ENCODE data around the gene FBXL16.

DNA sequence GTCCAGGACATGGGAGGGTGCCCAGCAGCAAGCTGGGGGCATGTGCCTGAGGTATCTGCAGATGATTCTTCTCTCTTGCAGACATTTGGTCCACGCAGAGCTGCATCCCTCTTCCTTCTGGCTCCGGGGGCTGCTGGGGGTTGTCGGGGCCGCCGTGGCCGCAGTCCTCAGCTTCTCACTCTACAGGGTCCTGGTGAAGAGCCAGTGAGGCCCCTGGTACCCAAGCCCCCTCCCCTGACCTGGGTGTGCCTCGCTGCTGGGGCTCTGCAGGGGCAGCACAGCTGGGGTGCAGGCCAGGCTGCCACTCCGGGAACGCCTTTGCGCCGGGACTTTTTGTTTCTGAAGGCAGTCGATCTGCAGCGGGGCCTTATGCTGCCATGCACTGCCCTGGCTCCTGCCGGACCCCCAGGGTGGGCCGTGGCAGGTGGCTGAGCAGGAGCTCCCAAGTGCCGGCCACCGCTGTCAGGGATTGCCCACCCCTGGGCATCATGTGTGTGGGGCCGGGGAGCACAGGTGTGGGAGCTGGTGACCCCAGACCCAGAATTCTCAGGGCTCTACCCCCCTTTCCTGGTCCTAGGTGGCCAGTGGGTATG lies 32.1 kb downstream of the FBXL16 start:
- TF ChIP-seq, protein P1, sequence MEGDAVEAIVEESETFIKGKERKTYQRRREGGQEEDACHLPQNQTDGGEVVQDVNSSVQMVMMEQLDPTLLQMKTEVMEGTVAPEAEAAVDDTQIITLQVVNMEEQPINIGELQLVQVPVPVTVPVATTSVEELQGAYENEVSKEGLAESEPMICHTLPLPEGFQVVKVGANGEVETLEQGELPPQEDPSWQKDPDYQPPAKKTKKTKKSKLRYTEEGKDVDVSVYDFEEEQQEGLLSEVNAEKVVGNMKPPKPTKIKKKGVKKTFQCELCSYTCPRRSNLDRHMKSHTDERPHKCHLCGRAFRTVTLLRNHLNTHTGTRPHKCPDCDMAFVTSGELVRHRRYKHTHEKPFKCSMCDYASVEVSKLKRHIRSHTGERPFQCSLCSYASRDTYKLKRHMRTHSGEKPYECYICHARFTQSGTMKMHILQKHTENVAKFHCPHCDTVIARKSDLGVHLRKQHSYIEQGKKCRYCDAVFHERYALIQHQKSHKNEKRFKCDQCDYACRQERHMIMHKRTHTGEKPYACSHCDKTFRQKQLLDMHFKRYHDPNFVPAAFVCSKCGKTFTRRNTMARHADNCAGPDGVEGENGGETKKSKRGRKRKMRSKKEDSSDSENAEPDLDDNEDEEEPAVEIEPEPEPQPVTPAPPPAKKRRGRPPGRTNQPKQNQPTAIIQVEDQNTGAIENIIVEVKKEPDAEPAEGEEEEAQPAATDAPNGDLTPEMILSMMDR (IDR thresholded peaks at IDR 0.05; ENCODE audit: low read depth, low read length), result no peak
- TF ChIP-seq POLR2A (IDR thresholded peaks at IDR 0.05; ENCODE audit: extremely low read depth, insufficient read length), result no peak
- TF ChIP-seq, protein P2, sequence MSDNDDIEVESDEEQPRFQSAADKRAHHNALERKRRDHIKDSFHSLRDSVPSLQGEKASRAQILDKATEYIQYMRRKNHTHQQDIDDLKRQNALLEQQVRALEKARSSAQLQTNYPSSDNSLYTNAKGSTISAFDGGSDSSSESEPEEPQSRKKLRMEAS (IDR thresholded peaks at IDR 0.05; ENCODE audit: low read depth, low read length), result no peak
